Small intestine (tissue), 7 donors: ENCODE data around the gene EIF4EBP2. TPM values are rescaled to one million over a fixed set of nuclear protein-coding genes. Genes with fewer than 3 reads are reported as not detected.
A peak's percentile ranks its signal among the peaks of the same experiment; 100 is the strongest.

Experiments
- DNase-seq, 2 donors: peaks; one replicate each; pipeline versions ENCODE4 v3.0.0 to v3.0.0-alpha.2; 2013
- FAIRE-seq: peaks from 2 replicates; lab custom pipeline; 2012; peaks lifted over from hg19 to GRCh38; lab: Jason Lieb, UNC
- H3K27ac ChIP-seq, 3 donors: one replicate each; pipeline ENCODE4 v1.5.1; 2013; ENCODE audit warnings: low read length in 2 of 3, mild to moderate bottlenecking in 2 of 3, control low read depth in 1 of 3, inconsistent platforms in 1 of 3, low read depth in 1 of 3, moderate library complexity in 1 of 3
- H3K27me3 ChIP-seq, 3 donors: one replicate each; pipeline ENCODE4 v1.6.1; 2013; ENCODE audit warnings: low read length in 3 of 3, inconsistent platforms in 1 of 3; ENCODE audit not compliant: control insufficient read depth in 3 of 3, insufficient read depth in 3 of 3
- H3K36me3 ChIP-seq, 3 donors: one replicate each; pipeline ENCODE4 v1.6.1; 2013; ENCODE audit warnings: low read length in 3 of 3, inconsistent platforms in 1 of 3, low read depth in 1 of 3, mild to moderate bottlenecking in 1 of 3, moderate library complexity in 1 of 3; ENCODE audit not compliant: control insufficient read depth in 3 of 3, insufficient read depth in 2 of 3
- H3K4me1 ChIP-seq, 3 donors: one replicate each; pipeline ENCODE4 v1.6.1; 2013; ENCODE audit warnings: low read length in 2 of 3, inconsistent platforms in 1 of 3, low read depth in 1 of 3, mild to moderate bottlenecking in 1 of 3, moderate library complexity in 1 of 3; ENCODE audit not compliant: control insufficient read depth in 3 of 3, insufficient read depth in 2 of 3
- H3K4me3 ChIP-seq, 3 donors: one replicate each; pipeline ENCODE4 v1.5.1; 2013; ENCODE audit warnings: low read length in 3 of 3, control low read depth in 1 of 3, inconsistent platforms in 1 of 3, low read depth in 1 of 3, mild to moderate bottlenecking in 1 of 3, moderate library complexity in 1 of 3
- H3K9me3 ChIP-seq, 2 donors: one replicate each; pipeline ENCODE4 v1.6.1; 2013; ENCODE audit warnings: low read depth in 1 of 2, low read length in 1 of 2; ENCODE audit not compliant: control insufficient read depth in 2 of 2, insufficient read depth in 1 of 2
- WGBS, 3 donors: extraction: QIAGEN DNeasy Blood & Tissue Kit; methylation state at CpG; one replicate each; pipeline ENCODE4 v1.1.7; 2013; 5-methylcytosine and 5-hydroxymethylcytosine counted together
- polyA plus RNA-seq, 4 donors: library from polyadenylated mRNA; stranded (reverse) in 3 of 4; unstranded in 1 of 4; fragments of 200-250 nt in 3 of 4; fragments of 120-200 nt in 1 of 4; gene quantifications; one replicate each; pipeline versions ENCODE4 v1.2.1 to v1.2.3, GENCODE V29; 2013
- donor health status: healthy with polysubstance abuse.
- donor health status: control.
- donor health status: control.
- donor health status: Bipolar disorder and iron deficiency.
- donor health status: healthy.

Gene EIF4EBP2
- polyA plus RNA-seq, 4 donors, result 30.2 to 78.8 (median 61.8) TPM

DNA sequence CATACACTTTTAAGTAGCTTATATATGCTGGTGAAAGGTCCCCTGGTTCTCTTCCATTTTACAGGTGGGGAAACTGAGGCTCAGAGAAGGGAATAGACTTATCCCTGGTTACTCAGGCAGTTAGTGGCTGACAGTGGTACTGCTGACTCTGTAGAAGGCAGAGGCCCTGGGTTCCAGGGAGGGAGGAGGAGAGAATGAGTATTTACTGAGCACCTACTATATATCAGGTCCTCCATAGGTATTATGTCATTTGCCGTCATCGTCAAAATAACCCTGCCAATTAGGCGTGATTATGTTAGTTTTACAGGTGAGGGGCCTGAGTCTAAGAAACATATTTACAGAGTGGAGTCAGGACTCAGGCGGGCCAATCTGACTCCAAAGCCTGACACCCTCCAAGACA is 61.3 kb downstream of the EIF4EBP2 start:
- WGBS, 3 donors, result 88 to 95% (median 92%) methylated on average over 4 of the region's 4 CpGs
- H3K27ac ChIP-seq, result no peak overlapping the region
- DNase-seq (no peak), FAIRE-seq (no peak)
- no peaks in the 10 kb centered on the region for H3K4me1 ChIP-seq
- peaks cover 0 to 18% (median 0%) of the 10 kb centered on the region in 3 donors for H3K27me3 ChIP-seq
- no peak overlapping the region for H3K4me3 ChIP-seq
- no peaks in the 10 kb centered on the region for H3K36me3 ChIP-seq
- no peaks in the 10 kb centered on the region for H3K9me3 ChIP-seq

DNA sequence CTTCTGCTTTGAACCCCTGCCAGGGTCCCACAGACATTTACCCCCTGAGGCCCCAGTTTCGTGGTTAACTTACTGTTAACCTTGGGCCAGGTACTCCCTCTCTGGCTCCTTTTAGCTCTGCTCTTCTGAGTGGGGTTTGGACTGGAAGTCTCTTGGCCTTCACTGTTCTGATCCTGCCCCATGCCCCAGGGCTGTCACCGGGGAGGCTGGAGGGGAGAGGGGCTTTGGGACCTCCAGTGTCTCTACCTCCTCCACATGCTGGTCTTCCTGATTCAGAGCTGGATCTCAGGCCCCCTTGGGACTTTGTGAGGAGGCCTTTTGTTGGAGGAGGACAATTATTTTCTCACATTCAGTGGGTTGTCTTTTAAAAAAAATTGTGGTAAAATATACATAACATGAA is 61.9 kb downstream of the EIF4EBP2 start:
- DNase-seq (no peak), FAIRE-seq (no peak)
- Histone ChIP-seq H3K4me3 (no peak overlapping the region), H3K36me3 (no peaks in the 10 kb centered on the region), H3K27me3 (peaks cover 0 to 17% (median 0%) of the 10 kb centered on the region in 3 donors), H3K4me1 (no peaks in the 10 kb centered on the region), H3K27ac (no peak overlapping the region), H3K9me3 (no peaks in the 10 kb centered on the region)
- WGBS, 3 donors, result 44 to 74% (median 73%) methylated on average over 2 of the region's 2 CpGs

DNA sequence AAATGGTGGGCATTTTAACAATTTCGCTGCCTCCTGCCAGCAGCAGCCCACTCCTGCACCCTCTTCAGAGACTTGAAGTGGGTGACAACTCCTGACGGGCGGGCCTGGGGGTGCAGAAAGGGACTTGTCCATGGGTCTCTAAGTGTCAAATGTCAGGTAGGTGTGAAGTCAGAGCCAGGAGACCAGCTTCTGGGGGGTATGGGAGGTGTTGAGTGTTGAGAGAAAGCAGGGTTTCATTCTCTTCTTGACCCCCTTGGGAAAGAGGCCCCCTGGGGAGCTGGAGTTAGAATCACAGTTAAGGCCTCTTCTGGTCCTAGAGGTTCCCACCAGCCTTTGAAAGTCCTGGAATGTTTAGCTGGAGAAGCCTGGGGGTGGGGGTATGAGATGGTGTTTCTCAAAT is 63.0 kb downstream of the EIF4EBP2 start:
- Histone ChIP-seq H3K4me1 (no peaks in the 10 kb centered on the region), H3K4me3 (no peak overlapping the region), H3K27me3 (peaks cover 0 to 17% (median 0%) of the 10 kb centered on the region in 3 donors), H3K36me3 (no peaks in the 10 kb centered on the region), H3K9me3 (no peaks in the 10 kb centered on the region), H3K27ac (no peak overlapping the region)
- DNase-seq, result no peak
- FAIRE-seq, result no peak
- 76 to 94% (median 81%) methylated on average over 3 of the region's 3 CpGs for WGBS, 3 donors

DNA sequence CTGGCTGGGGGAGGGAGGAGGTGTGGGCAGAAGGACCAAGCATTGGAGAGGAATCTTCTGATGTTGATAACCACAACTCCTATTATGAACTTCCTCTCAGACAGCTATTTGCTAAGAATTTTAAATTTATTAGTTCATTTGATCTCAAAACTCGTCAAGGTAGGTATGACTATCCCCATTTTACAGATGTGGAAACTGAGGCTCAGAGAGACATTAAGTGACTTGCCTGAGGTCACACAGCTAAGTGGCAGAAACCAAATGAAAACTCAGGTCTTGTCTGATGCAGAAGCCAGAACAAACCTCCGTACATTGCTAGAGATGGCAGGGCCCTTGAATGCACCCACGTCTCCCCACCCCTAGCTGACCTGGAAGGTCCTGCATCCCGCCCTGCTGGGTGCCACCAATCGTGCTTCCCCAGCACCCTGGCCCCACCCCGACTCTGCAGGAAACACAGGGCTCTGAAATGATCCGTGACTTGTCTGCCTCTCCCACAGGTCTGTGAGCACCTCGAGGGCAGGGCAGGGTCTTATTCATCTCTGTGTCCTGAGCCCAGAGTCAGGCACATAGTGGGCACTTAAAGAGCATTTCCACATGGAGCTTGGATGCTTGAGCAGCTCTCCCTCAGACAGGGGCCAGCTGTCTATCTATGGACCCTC is 69.0 kb downstream of the EIF4EBP2 start:
- 39 to 76% (median 46%) methylated on average over 8 of the region's 8 CpGs for WGBS, 3 donors
- DNase-seq (no peak), FAIRE-seq (no peak)
- Histone ChIP-seq H3K27me3 (peaks cover 0 to 32% (median 0%) of the 10 kb centered on the region in 3 donors), H3K36me3 (no peaks in the 10 kb centered on the region), H3K4me3 (no peak overlapping the region), H3K27ac (no peak overlapping the region), H3K4me1 (no peaks in the 10 kb centered on the region), H3K9me3 (no peaks in the 10 kb centered on the region)

DNA sequence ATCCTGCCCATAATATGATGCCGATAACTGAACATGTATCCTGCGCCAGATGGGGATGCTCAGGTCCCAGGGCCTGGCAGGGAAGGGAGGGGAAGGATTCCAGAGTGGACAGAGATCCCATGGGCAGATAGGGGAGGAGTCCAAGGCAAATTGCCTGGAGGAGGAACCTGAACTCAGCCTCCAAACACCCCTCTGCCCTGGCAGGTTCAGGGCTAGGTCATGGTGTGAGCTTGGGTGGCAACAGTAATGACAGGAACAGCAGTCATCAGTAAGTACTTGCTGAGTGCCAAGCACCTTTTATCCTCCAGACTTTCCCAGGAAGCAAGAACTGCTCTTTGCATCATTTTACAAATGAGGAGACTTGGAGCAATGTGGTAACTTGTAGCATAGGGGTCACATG is 70.8 kb downstream of the EIF4EBP2 start:
- H3K4me1 ChIP-seq, result peaks cover 0 to 9% (median 0%) of the 10 kb centered on the region in 3 donors
- 92 to 95% (median 93%) methylated on average over 2 of the region's 2 CpGs for WGBS, 3 donors
- H3K36me3 ChIP-seq, result no peaks in the 10 kb centered on the region
- no peak overlapping the region for H3K27ac ChIP-seq
- FAIRE-seq, result no peak
- H3K27me3 ChIP-seq, result peaks cover 0 to 32% (median 6%) of the 10 kb centered on the region in 3 donors
- no peak for DNase-seq
- H3K9me3 ChIP-seq, result no peaks in the 10 kb centered on the region
- H3K4me3 ChIP-seq, result no peak overlapping the region

DNA sequence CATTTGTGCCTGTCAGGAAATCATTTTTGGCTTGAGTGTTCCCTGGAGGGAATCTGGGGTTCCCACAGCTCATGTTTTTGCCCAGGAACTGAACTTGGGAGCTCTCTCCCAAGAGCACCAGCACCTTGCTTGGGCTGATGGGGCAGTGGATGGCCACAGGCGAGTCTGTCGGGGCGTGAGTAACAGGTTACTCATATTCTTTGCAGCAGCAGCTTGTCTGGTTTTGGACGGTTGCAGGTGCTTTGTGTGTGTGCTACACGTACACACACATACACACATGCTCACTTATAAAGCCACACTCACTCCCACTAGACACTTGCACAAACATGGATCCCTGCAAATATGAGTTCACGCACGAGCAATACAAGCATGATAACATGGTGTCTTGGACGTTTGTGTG is 71.7 kb downstream of the EIF4EBP2 start:
- H3K4me1 ChIP-seq, result peaks cover 0 to 13% (median 0%) of the 10 kb centered on the region in 3 donors
- FAIRE-seq (no peak), DNase-seq (no peak)
- H3K36me3 ChIP-seq, result no peaks in the 10 kb centered on the region
- H3K9me3 ChIP-seq, result no peaks in the 10 kb centered on the region
- H3K4me3 ChIP-seq, result no peak overlapping the region
- peaks cover 0 to 36% (median 6%) of the 10 kb centered on the region in 3 donors for H3K27me3 ChIP-seq
- 61 to 86% (median 72%) methylated on average over 8 of the region's 8 CpGs for WGBS, 3 donors
- H3K27ac ChIP-seq, result no peak overlapping the region

DNA sequence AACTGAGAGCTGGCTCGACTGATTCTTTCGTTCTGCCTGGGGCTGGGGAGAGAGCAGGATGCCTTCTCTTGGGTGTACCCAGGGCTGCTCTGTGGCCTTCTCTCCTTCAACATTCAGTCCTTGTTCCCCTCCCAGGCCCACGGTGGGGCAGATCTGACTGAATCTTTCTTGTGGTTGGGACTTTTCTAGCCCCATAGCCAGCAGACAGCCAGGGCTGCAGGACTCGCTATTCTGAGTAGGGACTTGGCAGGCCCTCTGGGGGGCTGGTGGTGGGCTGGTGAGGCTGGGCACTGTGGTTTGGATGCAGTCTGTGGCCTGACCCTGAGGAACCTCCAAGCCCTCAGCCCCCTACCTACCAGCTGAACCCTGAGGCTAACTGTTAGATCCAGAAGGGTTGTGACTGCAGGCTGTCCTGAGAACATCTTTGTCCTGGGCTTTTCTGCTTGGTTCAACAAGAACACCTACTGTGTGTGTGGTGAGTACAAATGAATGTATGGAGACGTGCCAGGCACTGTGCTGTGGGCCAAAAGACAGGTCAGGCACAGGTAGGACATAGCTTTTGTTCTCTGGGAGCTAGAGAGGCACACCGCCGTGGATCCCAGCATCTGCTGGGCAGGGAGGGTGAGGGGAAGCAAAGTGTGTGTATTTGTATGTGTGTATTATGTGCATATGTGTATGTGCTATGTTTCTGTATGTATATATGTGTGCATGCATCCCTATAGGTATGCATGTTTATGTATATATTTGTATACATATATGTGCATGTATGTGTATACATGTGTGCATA is 72.5 kb downstream of the EIF4EBP2 start:
- H3K27ac ChIP-seq, result no peak overlapping the region
- 40 to 68% (median 56%) methylated on average over 7 of the region's 7 CpGs for WGBS, 3 donors
- H3K4me1 ChIP-seq, result peaks cover 0 to 13% (median 0%) of the 10 kb centered on the region in 3 donors
- no peak for DNase-seq
- H3K4me3 ChIP-seq, result no peak overlapping the region
- no peaks in the 10 kb centered on the region for H3K9me3 ChIP-seq
- H3K27me3 ChIP-seq, result peaks cover 0 to 36% (median 6%) of the 10 kb centered on the region in 3 donors
- no peaks in the 10 kb centered on the region for H3K36me3 ChIP-seq
- no peak for FAIRE-seq

DNA sequence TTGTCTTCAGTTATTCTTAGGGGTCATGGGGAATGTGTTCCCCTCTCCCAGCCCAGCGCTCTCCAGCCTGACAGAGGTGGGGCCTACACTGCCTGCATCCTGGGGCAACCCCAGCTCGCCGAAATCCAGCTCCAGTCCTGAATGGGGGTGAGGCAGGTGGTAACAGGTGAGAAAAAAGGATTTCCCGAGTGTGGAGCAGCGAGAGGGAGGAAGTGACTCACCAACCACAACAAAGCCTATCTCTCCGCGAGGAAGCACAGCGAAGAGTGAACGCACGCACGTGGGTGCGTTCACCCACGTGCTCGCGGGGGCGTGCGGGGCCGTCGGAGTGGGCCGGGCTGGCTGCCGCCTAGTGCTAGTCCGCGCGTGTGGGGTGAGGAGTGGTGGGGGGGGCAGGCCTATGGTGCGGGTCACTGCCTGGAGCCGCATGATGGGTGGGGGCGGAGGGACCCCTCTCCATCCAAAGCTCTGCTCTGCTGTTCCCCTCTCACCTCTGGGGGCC is 73.8 kb downstream of the EIF4EBP2 start:
- DNase-seq (peak; percentile 21 to 58), FAIRE-seq (no peak)
- Histone ChIP-seq H3K4me1 (peaks cover 0 to 16% (median 0%) of the 10 kb centered on the region in 3 donors), H3K4me3 (peak overlapping the region in 2 of 3 donors; percentile 43 to 46), H3K9me3 (no peaks in the 10 kb centered on the region), H3K36me3 (no peaks in the 10 kb centered on the region), H3K27me3 (peaks cover 0 to 36% (median 6%) of the 10 kb centered on the region in 3 donors), H3K27ac (no peak overlapping the region)
- 2 to 9% (median 8%) methylated on average over 26 to 27 of the region's 27 CpGs for WGBS, 3 donors
